GM23338 (cell line): ENCODE data around the gene AKR7A3. TPM values are rescaled to one million over a fixed set of nuclear protein-coding genes. Genes with fewer than 3 reads are reported as not detected.

Source experiments
- ATAC-seq: fragments of 200-7000 bp; cut with Tn5 transposase; 3 replicates; pipeline ENCODE4 v1.9.1; 2020
- DNase-seq: peaks from one replicate; pipeline ENCODE4 v3.0.0-alpha.2; 2015; ENCODE audit warnings: low spot score
- H2AFZ ChIP-seq: fragments of 200-600 bp; sonication (generic); 2 replicates; pipeline ENCODE4 v1.8.0; 2016; ENCODE audit warnings: antibody characterized with exemption, mild to moderate bottlenecking, moderate library complexity
- H3F3A ChIP-seq: fragments of 200-600 bp; sonication (generic); replicated peaks from 2 replicates; pipeline ENCODE4 v1.8.0; 2017; ENCODE audit warnings: antibody characterized with exemption, mixed run types, low read depth
- H3K27ac ChIP-seq: fragments of 200-600 bp; sonication (generic); 2 replicates; pipeline ENCODE4 v1.6.1; 2016; ENCODE audit warnings: low read depth
- H3K27me3 ChIP-seq: fragments of 200-600 bp; sonication (generic); 2 replicates; pipeline ENCODE4 v1.8.0; 2016; ENCODE audit warnings: mild to moderate bottlenecking, mixed run types, moderate library complexity; ENCODE audit not compliant: insufficient read depth
- H3K36me3 ChIP-seq: fragments of 200-600 bp; sonication (generic); 2 replicates; pipeline ENCODE4 v1.8.0; 2016; ENCODE audit warnings: mild to moderate bottlenecking; ENCODE audit not compliant: insufficient read depth
- H3K4me1 ChIP-seq: fragments of 200-600 bp; sonication (generic); 2 replicates; pipeline ENCODE4 v1.8.0; 2016; ENCODE audit warnings: mild to moderate bottlenecking, moderate library complexity; ENCODE audit not compliant: insufficient read depth
- H3K4me2 ChIP-seq: fragments of 200-600 bp; sonication (generic); 2 replicates; pipeline ENCODE4 v1.7.1; 2017; ENCODE audit warnings: mixed run types
- H3K4me3 ChIP-seq: fragments of 200-600 bp; sonication (generic); 2 replicates; pipeline ENCODE4 v1.6.1; 2016; ENCODE audit warnings: mixed run types
- H3K79me2 ChIP-seq: fragments of 200-600 bp; sonication (generic); replicated peaks from 2 replicates; pipeline ENCODE4 v1.8.0; 2017; ENCODE audit warnings: mild to moderate bottlenecking; ENCODE audit not compliant: insufficient read depth
- H3K9me2 ChIP-seq: fragments of 200-600 bp; sonication (generic); 2 replicates; pipeline ENCODE4 v1.8.0; 2017; ENCODE audit not compliant: insufficient read depth
- H4K20me1 ChIP-seq: fragments of 200-600 bp; sonication (generic); replicated peaks from 2 replicates; pipeline ENCODE4 v1.8.0; 2017; ENCODE audit warnings: mild to moderate bottlenecking; ENCODE audit not compliant: insufficient read depth
- H3K27ac Mint-ChIP-seq: 2 replicates; pipeline ENCODE4 v1.8.0; 2020; ENCODE audit warnings: inconsistent platforms, mild to moderate bottlenecking, moderate library complexity, mixed read lengths
- H3K27me3 Mint-ChIP-seq: 3 replicates; pipeline ENCODE4 v1.8.0; 2022; ENCODE audit warnings: low read depth, mild to moderate bottlenecking, moderate library complexity, mixed read lengths, inconsistent platforms; ENCODE audit not compliant: insufficient read depth, poor library complexity
- H3K36me3 Mint-ChIP-seq: 3 replicates; pipeline ENCODE4 v1.8.0; 2021; ENCODE audit warnings: low read depth, mild to moderate bottlenecking, inconsistent platforms, moderate library complexity, mixed read lengths
- H3K4me1 Mint-ChIP-seq: 3 replicates; pipeline ENCODE4 v1.8.0; 2020; ENCODE audit warnings: mild to moderate bottlenecking, inconsistent platforms, mixed read lengths
- H3K4me3 Mint-ChIP-seq: 3 replicates; pipeline ENCODE4 v1.8.0; 2021; ENCODE audit warnings: moderate library complexity, mild to moderate bottlenecking, inconsistent platforms, mixed read lengths
- H3K9me3 Mint-ChIP-seq: 3 replicates; pipeline ENCODE4 v1.8.0; 2020; ENCODE audit warnings: moderate library complexity, mild to moderate bottlenecking, inconsistent platforms, mixed read lengths
- CREB1 ChIP-seq: fragments of 250-450 bp; sonication (Bioruptor Pico); IDR thresholded peaks from 2 replicates; pipeline ENCODE4 v1.5.0; 2020; ENCODE audit warnings: low read depth, mild to moderate bottlenecking, moderate library complexity
- CTCF ChIP-seq, 2 experiments: fragments of 200-600 bp in 1 of 2; sonication (generic) in 1 of 2; conservative IDR thresholded peaks; 2 replicates each; pipeline versions ENCODE4 v1.5.1 to v1.6.1; 2016 to 2017; ENCODE audit warnings: antibody characterized with exemption in 2 of 2, low read depth in 2 of 2, mild to moderate bottlenecking in 2 of 2, moderate library complexity in 1 of 2
- ETS1 ChIP-seq: IDR thresholded peaks from 2 replicates; pipeline ENCODE4 v1.6.1; 2016; ENCODE audit warnings: antibody characterized with exemption
- EZH2 ChIP-seq: fragments of 200-600 bp; sonication (generic); IDR thresholded peaks from one replicate; pipeline ENCODE4 v1.8.0; 2017; ENCODE audit warnings: antibody characterized with exemption, mild to moderate bottlenecking, low read depth; ENCODE audit not compliant: unreplicated experiment
- EZH2phosphoT487 ChIP-seq: fragments of 200-600 bp; sonication (generic); IDR thresholded peaks from one replicate; pipeline ENCODE4 v1.8.1; 2018; ENCODE audit warnings: antibody characterized with exemption; ENCODE audit not compliant: unreplicated experiment
- JUNB ChIP-seq: IDR thresholded peaks from one replicate; pipeline ENCODE4 v1.6.1; 2016; ENCODE audit warnings: antibody characterized with exemption; ENCODE audit not compliant: unreplicated experiment
- NANOG ChIP-seq: IDR thresholded peaks from 2 replicates; pipeline ENCODE4 v1.6.1; 2016; ENCODE audit warnings: antibody characterized with exemption, borderline replicate concordance
- POLR2AphosphoS5 ChIP-seq: IDR thresholded peaks from 2 replicates; pipeline ENCODE4 v1.6.1; 2016; ENCODE audit warnings: antibody characterized with exemption, low read depth
- STAT1 ChIP-seq: IDR thresholded peaks from one replicate; pipeline ENCODE4 v1.6.1; 2016; ENCODE audit warnings: antibody characterized with exemption; ENCODE audit not compliant: unreplicated experiment
- ZNF114 ChIP-seq: fragments of 250-450 bp; sonication (Bioruptor Pico); IDR thresholded peaks from 2 replicates; pipeline ENCODE4 v1.5.0; 2020; ENCODE audit warnings: mild to moderate bottlenecking, moderate library complexity
- ZNF331 ChIP-seq: fragments of 250-450 bp; sonication (Bioruptor Pico); IDR thresholded peaks from 2 replicates; pipeline ENCODE4 v1.5.0; 2020; ENCODE audit warnings: low read depth, mild to moderate bottlenecking, moderate library complexity
- polyA plus RNA-seq: library from polyadenylated mRNA; unstranded; fragments of >200 nt; fragmentation: Nextera tagmentation; extraction: Ambion mirVana; gene quantifications from 2 replicates; pipeline ENCODE4 v1.2.1, GENCODE V29; 2016
- total RNA-seq: library from RNA; depleted of rRNA; stranded (reverse); fragments of >200 nt; shearing (Covaris generic); gene quantifications from 2 replicates; pipeline ENCODE4 v1.2.3, GENCODE V29; 2014
- TF ChIP-seq, protein P1 (sequence below): fragments of 250-450 bp; sonication (Bioruptor Pico); IDR thresholded peaks from 2 replicates; pipeline ENCODE4 v1.5.0; 2020; ENCODE audit warnings: mild to moderate bottlenecking, moderate library complexity
- TF ChIP-seq, protein P2 (sequence below): IDR thresholded peaks from one replicate; pipeline ENCODE4 v1.6.1; 2018; ENCODE audit warnings: antibody characterized with exemption; ENCODE audit not compliant: unreplicated experiment

Gene AKR7A3
- total and polyA plus RNA-seq, 2 experiments from 2014 or later: 0.14 to 0.86 TPM

- H3K9me2 ChIP-seq: no peaks in the 10 kb centered on the region
- H3F3A ChIP-seq: no peaks in the 10 kb centered on the region
- H3K4me1 Mint-ChIP-seq: no peaks in the 10 kb centered on the region
- no peaks in the 10 kb centered on the region; the same call in 1 of the 2 replicates for H4K20me1 ChIP-seq
- no peaks in the 10 kb centered on the region for H3K27me3 ChIP-seq
- H3K36me3 ChIP-seq: no peaks in the 10 kb centered on the region
- H3K27ac ChIP-seq: no peak overlapping the region
- H2AFZ ChIP-seq: no peak overlapping the region
- no peak for ATAC-seq
- no peak overlapping the region for H3K4me3 ChIP-seq
- H3K4me1 ChIP-seq: no peaks in the 10 kb centered on the region
- no peak overlapping the region for H3K27ac Mint-ChIP-seq
- H3K79me2 ChIP-seq: no peaks in the 10 kb centered on the region
- H3K36me3 Mint-ChIP-seq: peaks cover 12% of the 10 kb centered on the region; the same call in 2 of the 3 replicates
- H3K4me2 ChIP-seq: no peak overlapping the region
- no peak for DNase-seq
- no peak overlapping the region for H3K4me3 Mint-ChIP-seq
- no peaks in the 10 kb centered on the region for H3K9me3 Mint-ChIP-seq
- H3K27me3 Mint-ChIP-seq: peaks cover 8% of the 10 kb centered on the region
- TF ChIP-seq ETS1 (no peak), EZH2phosphoT487 (no peak), CTCF (conservative IDR thresholded peaks at IDR 0.05; ENCODE audit: low read depth in 2 of 2) (no peak), NANOG (no peak), ZNF114 (CRISPR knock-in tag) (no peak), STAT1 (no peak), ZNF331 (CRISPR knock-in tag) (no peak), CREB1 (CRISPR knock-in tag) (no peak), JUNB (no peak), POLR2AphosphoS5 (no peak), EZH2 (no peak)
- TF ChIP-seq, protein P1, sequence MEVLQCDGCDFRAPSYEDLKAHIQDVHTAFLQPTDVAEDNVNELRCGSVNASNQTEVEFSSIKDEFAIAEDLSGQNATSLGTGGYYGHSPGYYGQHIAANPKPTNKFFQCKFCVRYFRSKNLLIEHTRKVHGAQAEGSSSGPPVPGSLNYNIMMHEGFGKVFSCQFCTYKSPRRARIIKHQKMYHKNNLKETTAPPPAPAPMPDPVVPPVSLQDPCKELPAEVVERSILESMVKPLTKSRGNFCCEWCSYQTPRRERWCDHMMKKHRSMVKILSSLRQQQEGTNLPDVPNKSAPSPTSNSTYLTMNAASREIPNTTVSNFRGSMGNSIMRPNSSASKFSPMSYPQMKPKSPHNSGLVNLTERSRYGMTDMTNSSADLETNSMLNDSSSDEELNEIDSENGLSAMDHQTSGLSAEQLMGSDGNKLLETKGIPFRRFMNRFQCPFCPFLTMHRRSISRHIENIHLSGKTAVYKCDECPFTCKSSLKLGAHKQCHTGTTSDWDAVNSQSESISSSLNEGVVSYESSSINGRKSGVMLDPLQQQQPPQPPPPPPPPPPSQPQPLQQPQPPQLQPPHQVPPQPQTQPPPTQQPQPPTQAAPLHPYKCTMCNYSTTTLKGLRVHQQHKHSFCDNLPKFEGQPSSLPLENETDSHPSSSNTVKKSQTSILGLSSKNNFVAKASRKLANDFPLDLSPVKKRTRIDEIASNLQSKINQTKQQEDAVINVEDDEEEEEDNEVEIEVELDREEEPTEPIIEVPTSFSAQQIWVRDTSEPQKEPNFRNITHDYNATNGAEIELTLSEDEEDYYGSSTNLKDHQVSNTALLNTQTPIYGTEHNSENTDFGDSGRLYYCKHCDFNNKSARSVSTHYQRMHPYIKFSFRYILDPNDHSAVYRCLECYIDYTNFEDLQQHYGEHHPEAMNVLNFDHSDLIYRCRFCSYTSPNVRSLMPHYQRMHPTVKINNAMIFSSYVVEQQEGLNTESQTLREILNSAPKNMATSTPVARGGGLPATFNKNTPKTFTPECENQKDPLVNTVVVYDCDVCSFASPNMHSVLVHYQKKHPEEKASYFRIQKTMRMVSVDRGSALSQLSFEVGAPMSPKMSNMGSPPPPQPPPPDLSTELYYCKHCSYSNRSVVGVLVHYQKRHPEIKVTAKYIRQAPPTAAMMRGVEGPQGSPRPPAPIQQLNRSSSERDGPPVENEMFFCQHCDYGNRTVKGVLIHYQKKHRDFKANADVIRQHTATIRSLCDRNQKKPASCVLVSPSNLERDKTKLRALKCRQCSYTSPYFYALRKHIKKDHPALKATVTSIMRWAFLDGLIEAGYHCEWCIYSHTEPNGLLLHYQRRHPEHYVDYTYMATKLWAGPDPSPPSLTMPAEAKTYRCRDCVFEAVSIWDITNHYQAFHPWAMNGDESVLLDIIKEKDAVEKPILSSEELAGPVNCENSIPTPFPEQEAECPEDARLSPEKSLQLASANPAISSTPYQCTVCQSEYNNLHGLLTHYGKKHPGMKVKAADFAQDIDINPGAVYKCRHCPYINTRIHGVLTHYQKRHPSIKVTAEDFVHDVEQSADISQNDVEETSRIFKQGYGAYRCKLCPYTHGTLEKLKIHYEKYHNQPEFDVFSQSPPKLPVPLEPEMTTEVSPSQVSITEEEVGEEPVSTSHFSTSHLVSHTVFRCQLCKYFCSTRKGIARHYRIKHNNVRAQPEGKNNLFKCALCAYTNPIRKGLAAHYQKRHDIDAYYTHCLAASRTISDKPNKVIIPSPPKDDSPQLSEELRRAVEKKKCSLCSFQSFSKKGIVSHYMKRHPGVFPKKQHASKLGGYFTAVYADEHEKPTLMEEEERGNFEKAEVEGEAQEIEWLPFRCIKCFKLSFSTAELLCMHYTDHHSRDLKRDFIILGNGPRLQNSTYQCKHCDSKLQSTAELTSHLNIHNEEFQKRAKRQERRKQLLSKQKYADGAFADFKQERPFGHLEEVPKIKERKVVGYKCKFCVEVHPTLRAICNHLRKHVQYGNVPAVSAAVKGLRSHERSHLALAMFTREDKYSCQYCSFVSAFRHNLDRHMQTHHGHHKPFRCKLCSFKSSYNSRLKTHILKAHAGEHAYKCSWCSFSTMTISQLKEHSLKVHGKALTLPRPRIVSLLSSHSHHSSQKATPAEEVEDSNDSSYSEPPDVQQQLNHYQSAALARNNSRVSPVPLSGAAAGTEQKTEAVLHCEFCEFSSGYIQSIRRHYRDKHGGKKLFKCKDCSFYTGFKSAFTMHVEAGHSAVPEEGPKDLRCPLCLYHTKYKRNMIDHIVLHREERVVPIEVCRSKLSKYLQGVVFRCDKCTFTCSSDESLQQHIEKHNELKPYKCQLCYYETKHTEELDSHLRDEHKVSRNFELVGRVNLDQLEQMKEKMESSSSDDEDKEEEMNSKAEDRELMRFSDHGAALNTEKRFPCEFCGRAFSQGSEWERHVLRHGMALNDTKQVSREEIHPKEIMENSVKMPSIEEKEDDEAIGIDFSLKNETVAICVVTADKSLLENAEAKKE (CRISPR knock-in tag): no peak
- TF ChIP-seq, protein P2, sequence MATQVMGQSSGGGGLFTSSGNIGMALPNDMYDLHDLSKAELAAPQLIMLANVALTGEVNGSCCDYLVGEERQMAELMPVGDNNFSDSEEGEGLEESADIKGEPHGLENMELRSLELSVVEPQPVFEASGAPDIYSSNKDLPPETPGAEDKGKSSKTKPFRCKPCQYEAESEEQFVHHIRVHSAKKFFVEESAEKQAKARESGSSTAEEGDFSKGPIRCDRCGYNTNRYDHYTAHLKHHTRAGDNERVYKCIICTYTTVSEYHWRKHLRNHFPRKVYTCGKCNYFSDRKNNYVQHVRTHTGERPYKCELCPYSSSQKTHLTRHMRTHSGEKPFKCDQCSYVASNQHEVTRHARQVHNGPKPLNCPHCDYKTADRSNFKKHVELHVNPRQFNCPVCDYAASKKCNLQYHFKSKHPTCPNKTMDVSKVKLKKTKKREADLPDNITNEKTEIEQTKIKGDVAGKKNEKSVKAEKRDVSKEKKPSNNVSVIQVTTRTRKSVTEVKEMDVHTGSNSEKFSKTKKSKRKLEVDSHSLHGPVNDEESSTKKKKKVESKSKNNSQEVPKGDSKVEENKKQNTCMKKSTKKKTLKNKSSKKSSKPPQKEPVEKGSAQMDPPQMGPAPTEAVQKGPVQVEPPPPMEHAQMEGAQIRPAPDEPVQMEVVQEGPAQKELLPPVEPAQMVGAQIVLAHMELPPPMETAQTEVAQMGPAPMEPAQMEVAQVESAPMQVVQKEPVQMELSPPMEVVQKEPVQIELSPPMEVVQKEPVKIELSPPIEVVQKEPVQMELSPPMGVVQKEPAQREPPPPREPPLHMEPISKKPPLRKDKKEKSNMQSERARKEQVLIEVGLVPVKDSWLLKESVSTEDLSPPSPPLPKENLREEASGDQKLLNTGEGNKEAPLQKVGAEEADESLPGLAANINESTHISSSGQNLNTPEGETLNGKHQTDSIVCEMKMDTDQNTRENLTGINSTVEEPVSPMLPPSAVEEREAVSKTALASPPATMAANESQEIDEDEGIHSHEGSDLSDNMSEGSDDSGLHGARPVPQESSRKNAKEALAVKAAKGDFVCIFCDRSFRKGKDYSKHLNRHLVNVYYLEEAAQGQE: no peak
Measured at GRCh38 chr1:19325368-19325957, 36.9 kb upstream of the AKR7A3 start.
